GM19351 (cell line): Measurements from ENCODE around the gene HSD3B1.
"Not testable (repeated sequence)": the region's sequence is repeated elsewhere in the genome, so short reads cannot be mapped to it uniquely, and the experiment has no call there.

Source experiments
- ATAC-seq: cut with Tn5 transposase; IDR thresholded peaks from one replicate; pipeline ENCODE4 v1.9.1; 2021; ENCODE audit warnings: mild to moderate bottlenecking, moderate library complexity; ENCODE audit not compliant: unreplicated experiment

The HSD3B1 gene

GRCh38 chr1:119551218-119551617 lies 44.2 kb downstream of the HSD3B1 start:
- ATAC-seq, result no peak

DNA sequence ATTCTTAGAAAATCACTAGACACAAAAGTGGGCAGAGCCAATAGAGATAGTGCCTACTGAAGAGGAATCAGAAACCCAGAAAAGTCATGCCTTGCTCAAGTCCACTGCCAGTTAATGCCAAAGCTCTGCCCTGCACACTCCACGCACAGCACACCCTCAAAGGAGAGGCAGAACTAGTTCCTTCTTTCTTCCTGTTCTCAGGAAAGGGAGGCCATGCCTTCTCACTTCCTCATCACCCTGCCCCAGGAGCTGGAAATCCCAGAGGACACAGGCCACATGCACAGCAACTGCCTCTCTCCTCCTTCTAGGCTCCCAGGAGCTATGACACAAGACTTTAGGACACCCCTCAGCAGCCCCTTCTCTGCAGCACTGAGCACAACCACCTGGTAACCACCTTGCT lies 45.6 kb downstream of the HSD3B1 start:
- not testable (repeated sequence) for ATAC-seq

- ATAC-seq, result not testable (repeated sequence)
Measured at GRCh38 chr1:119553302-119554071, 46.5 kb downstream of the HSD3B1 start.

- no peak for ATAC-seq
Measured at GRCh38 chr1:119554183-119554582, 47.2 kb downstream of the HSD3B1 start.

DNA sequence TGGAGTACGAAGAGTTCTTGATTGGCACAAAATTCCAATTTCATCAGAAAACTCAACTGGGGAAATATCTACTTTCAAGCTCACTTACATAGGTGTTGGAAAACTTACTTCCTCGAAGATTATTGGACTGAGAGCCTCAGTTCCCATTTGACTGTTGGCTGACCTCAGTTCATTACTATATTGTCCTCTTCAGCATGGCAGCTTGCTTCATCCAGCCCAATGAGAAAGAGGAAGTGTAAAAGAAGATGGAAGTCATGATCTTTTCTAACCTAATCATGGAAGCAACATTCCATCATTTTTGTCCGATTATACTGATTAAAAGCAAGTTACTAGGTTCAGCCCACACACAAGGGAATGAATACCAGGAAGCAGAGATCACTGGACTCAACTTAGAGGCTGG lies 49.4 kb downstream of the HSD3B1 start:
- ATAC-seq, result no peak

DNA sequence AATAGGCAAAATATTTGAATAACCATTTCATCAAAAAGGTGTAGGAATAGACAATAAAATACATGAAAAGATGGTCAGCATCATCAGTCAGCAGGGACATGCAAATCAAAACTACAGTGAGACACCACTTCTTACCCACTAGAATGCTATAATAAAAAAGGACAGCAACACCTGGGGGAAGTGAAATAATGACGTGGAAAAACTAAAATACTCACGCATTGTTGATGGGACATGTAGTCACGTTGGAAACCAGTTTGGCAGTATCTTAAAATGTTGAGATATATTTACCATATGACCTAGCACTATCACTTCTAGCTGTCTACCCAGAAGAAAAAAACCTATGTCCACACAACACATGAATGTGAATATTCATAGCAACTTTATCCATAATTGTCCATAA lies 53.4 kb downstream of the HSD3B1 start:
- peak; percentile 60 for ATAC-seq

DNA sequence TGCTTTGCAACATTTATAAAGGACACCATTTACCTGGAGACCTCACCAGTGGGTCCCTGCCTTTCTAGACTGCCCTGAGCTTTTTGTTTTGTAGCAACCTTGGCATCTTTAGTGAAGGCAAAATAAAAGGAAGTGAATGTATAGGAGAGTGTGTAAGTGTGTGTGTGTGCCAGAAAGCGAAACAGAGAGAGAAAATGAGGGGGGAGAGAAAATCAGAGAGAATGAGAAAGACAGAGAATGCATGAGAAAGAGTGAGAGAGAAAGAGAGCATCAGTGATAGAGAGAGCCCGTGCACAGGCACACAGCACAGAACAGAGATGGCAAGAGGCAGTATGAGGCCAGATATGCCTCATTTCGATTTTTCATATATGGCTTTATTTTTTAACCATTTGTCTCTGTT lies 57.5 kb downstream of the HSD3B1 start:
- ATAC-seq, result peak; percentile 58
